Adrenal gland (tissue), 12 donors: Measurements from ENCODE around the gene NRAP. TPM values are rescaled to one million over a fixed set of nuclear protein-coding genes. Genes with fewer than 3 reads are reported as not detected.

Source experiments
- DNase-seq, 7 donors: peaks; one replicate each; pipeline ENCODE4 v3.0.0-alpha.2; 2019 to 2020
- H3K27ac ChIP-seq, 5 donors: fragments of 200-600 bp; sonication (generic) in 4 of 5; 1 replicate in 3 of 5; 2 replicates in 2 of 5; pipeline versions ENCODE4 v1.5.1 to v1.8.0; 2016 to 2020; ENCODE audit warnings: mild to moderate bottlenecking in 1 of 5
- H3K27me3 ChIP-seq: fragments of 200-600 bp; 2 replicates; pipeline ENCODE4 v1.8.0; 2021
- H3K36me3 ChIP-seq, 2 donors: fragments of 200-600 bp; replicated peaks in 1 of 2; 1 replicate in 1 of 2; 2 replicates in 1 of 2; pipeline versions ENCODE4 v1.5.1 to v1.8.0; 2018 to 2022
- H3K4me1 ChIP-seq, 2 donors: fragments of 200-600 bp; replicated peaks in 1 of 2; 1 replicate in 1 of 2; 2 replicates in 1 of 2; pipeline versions ENCODE4 v1.5.1 to v1.8.0; 2018 to 2021
- H3K4me3 ChIP-seq, 4 donors: fragments of 200-600 bp; sonication (generic) in 3 of 4; one replicate each; pipeline ENCODE4 v1.5.1; 2016 to 2018
- H3K9me3 ChIP-seq, 3 donors: fragments of 200-600 bp; sonication (generic) in 1 of 3; replicated peaks in 1 of 3; 1 replicate in 2 of 3; 2 replicates in 1 of 3; pipeline versions ENCODE4 v1.5.1 to v1.8.0; 2016 to 2021
- POLR2A ChIP-seq, 2 donors: fragments of 450-650 bp; IDR thresholded peaks; one replicate each; pipeline ENCODE4 v1.6.1; 2017; ENCODE audit warnings: antibody characterized with exemption in 2 of 2, mild to moderate bottlenecking in 2 of 2, moderate library complexity in 1 of 2
- WGBS, 4 donors: extraction: QIAGEN DNeasy Blood & Tissue Kit in 2 of 4; methylation state at CpG; one replicate each; pipeline versions ENCODE4 v1.1.5 to v1.1.7; 2013 to 2017; 5-methylcytosine and 5-hydroxymethylcytosine counted together
- intact Hi-C, 2 donors: fragments of 100-400 bp; cut with DNase I; formaldehyde crosslinking; loops; one replicate each; pipeline versions ENCODE4 v1.14.1 to v1.15.0; 2022 to 2023
- polyA plus RNA-seq, 3 donors: library from polyadenylated mRNA; stranded (reverse); fragments of 200-250 nt in 2 of 3; fragments of 350-450 nt in 1 of 3; fragmentation: Illumina TruSeq in 1 of 3; extraction: RNeasy Lipid Tissue Mini Kit (QIAGEN cat#74804) in 1 of 3; gene quantifications; one replicate each; pipeline ENCODE4 v1.2.3, GENCODE V29; 2013 to 2014
- total RNA-seq, 9 donors: library from RNA; depleted of rRNA in 4 of 9; stranded (reverse); fragments of >200 nt in 4 of 9; fragments of 120-200 nt in 1 of 9; fragmentation: NEBNext Ultra II Directional in 1 of 9; extraction: Animal tissue kit (Norgen Biotek cat#: 25700) in 1 of 9; gene quantifications; one replicate each; pipeline versions ENCODE4 v1.1.0 to v1.2.4, GENCODE V29; 2013 to 2023
- TF ChIP-seq, protein P1 (sequence below), 6 experiments: fragments of 450-650 bp in 4 of 6; fragments of 200-600 bp in 2 of 6; sonication (generic) in 1 of 6; IDR thresholded peaks; 1 replicate in 5 of 6; 2 replicates in 1 of 6; pipeline versions ENCODE4 v1.5.1 to v1.8.0; 2016 to 2021; ENCODE audit warnings: antibody characterized with exemption in 6 of 6, mild to moderate bottlenecking in 2 of 6, moderate library complexity in 1 of 6
- donor health status: healthy with polysubstance abuse.
- donor health status: Bipolar disorder and iron deficiency.
- donor health status: DM: yes; HTN: yes; CAD: no.
- donor health status: DM: no; HTN: no; CAD: no.
- donor health status: DM: no; HTN: no; CAD: no.
- donor health status: DM: yes; HTN: yes; CAD: no.

The NRAP gene
- total and polyA plus RNA-seq, 12 donors: 0.03 to 2.0 (median 0.09) TPM; not detected in 8

DNA sequence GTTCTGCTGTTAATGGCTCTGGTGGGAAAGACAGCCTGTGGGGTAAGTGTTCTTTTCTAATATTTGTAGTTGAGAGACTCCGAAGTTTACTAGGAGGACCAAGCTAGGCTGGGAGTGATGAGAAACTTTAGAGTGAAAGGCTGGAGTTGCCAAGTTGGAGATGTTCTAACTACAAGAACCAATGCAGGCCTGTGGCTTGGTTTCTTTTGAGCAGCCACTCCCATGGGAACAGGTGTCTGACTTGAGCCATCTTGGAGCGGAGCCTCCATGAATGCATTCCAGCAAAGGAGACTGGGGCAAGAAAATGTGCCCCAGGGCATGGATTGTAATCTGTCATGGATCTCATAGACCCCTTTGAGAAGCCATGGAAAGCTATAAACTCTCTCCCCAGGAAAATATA is 110.7 kb downstream of the NRAP start:
- intact Hi-C loops: no loop called here
- Histone ChIP-seq H3K36me3 (no peaks in the 10 kb centered on the region), H3K27me3 (peaks cover 11% of the 10 kb centered on the region), H3K27ac (no peak overlapping the region), H3K4me3 (no peak overlapping the region), H3K4me1 (peaks cover 0 to 16% of the 10 kb centered on the region in 2 donors), H3K9me3 (no peaks in the 10 kb centered on the region)
- no peak for DNase-seq
- no peak for TF ChIP-seq POLR2A (IDR thresholded peaks at IDR 0.05)
- TF ChIP-seq, protein P1, sequence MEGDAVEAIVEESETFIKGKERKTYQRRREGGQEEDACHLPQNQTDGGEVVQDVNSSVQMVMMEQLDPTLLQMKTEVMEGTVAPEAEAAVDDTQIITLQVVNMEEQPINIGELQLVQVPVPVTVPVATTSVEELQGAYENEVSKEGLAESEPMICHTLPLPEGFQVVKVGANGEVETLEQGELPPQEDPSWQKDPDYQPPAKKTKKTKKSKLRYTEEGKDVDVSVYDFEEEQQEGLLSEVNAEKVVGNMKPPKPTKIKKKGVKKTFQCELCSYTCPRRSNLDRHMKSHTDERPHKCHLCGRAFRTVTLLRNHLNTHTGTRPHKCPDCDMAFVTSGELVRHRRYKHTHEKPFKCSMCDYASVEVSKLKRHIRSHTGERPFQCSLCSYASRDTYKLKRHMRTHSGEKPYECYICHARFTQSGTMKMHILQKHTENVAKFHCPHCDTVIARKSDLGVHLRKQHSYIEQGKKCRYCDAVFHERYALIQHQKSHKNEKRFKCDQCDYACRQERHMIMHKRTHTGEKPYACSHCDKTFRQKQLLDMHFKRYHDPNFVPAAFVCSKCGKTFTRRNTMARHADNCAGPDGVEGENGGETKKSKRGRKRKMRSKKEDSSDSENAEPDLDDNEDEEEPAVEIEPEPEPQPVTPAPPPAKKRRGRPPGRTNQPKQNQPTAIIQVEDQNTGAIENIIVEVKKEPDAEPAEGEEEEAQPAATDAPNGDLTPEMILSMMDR (IDR thresholded peaks at IDR 0.05): no peak
- WGBS, 4 donors: 87 to 91% (median 90%) methylated on average over 2 of the region's 2 CpGs

DNA sequence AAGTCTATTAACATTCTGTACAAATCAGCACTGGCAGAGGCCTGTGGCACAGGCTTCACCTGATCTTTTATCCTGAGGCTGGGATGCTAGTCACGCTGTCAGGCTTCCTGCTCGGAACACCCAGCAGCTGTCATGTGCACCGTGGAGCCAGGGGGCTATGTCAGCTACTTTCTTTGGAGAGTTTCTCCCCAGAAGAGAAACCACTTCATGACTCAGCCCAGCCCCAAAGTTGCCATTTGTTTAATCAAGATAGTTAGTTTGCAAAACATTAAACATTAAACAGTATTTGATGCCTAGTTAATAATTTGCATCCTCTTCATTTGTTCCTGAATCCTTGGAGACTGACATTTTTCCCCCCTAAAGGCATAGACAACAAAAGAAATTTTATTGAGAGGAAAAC is 111.1 kb downstream of the NRAP start, which contains the start of gene HABP2:
TSS of gene HABP2 (plus strand) at position 353 of the 400 bp plus-strand sequence. CDS start 69 bp downstream, outside the sequence.
- Histone ChIP-seq H3K9me3 (no peaks in the 10 kb centered on the region), H3K27me3 (peaks cover 11% of the 10 kb centered on the region), H3K36me3 (no peaks in the 10 kb centered on the region), H3K27ac (no peak within 1 kb of the TSS), H3K4me1 (peaks cover 0 to 13% of the 10 kb centered on the region in 2 donors), H3K4me3 (no peak within 1 kb of the TSS)
- TF ChIP-seq, protein P1 (IDR thresholded peaks at IDR 0.05): no peak
- TF ChIP-seq POLR2A (IDR thresholded peaks at IDR 0.05): no peak
- intact Hi-C loops: no loop called here
- no peak for DNase-seq
- WGBS, 4 donors: 78 to 87% (median 79%) methylated on average over 3 of the region's 3 CpGs

DNA sequence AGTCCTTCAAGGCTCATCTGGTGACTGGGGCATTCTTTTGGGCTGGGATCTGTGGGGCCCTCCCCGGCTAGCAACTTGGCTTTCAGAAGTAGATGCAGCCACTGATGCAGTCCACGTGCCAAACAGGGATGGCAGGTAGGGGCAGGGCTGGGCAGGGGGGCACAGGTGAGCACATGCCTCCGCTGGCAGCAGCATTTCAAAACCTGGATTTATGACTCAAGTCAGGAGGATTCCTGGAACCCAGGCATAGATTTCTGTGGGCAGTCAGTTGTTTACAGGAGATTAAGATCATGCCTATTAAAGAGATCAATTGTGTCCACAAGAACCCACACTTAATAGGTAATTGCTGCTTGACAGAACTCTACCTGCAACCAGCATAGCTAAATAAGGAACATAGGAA is 111.8 kb downstream of the NRAP start:
- Histone ChIP-seq H3K27ac (no peak overlapping the region), H3K4me3 (no peak overlapping the region), H3K4me1 (peaks cover 0 to 6% of the 10 kb centered on the region in 2 donors), H3K36me3 (no peaks in the 10 kb centered on the region), H3K27me3 (peaks cover 9% of the 10 kb centered on the region), H3K9me3 (no peaks in the 10 kb centered on the region)
- WGBS, 4 donors: 83 to 93% (median 93%) methylated on average over 2 to 3 of the region's 3 CpGs
- intact Hi-C loops: no loop called here
- DNase-seq: no peak
- TF ChIP-seq, protein P1 (IDR thresholded peaks at IDR 0.05): no peak
- TF ChIP-seq POLR2A (IDR thresholded peaks at IDR 0.05): no peak

DNA sequence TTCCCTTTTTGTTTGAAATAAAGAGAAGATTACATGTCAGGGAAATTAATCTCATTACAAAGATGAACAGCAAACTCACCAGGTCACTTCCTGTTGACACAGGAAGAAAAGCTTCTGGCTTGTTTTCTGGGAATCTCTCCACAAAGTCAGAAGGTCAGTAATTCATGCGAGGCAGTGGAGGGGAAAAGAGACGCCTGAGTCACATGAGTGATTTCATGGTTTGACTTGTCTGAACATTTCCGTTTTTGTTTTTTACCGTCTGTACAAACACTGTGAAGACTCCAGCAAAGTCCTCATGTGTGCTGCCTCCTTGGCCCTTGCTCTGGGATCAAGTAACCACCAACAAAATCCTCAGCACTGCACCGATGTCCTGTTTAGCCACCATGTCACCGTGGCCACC is 113.5 kb downstream of the NRAP start:
- intact Hi-C loops: no loop called here
- Histone ChIP-seq H3K27me3 (peaks cover 5% of the 10 kb centered on the region), H3K9me3 (no peaks in the 10 kb centered on the region), H3K4me1 (peaks cover 0 to 4% of the 10 kb centered on the region in 2 donors), H3K36me3 (no peaks in the 10 kb centered on the region), H3K4me3 (no peak overlapping the region), H3K27ac (peak overlapping the region in 3 of 5 donors; percentile 40 to 82 (median 63))
- WGBS, 4 donors: 40 to 43% (median 42%) methylated on average over 6 of the region's 6 CpGs
- TF ChIP-seq, protein P1 (IDR thresholded peaks at IDR 0.05): no peak
- TF ChIP-seq POLR2A (IDR thresholded peaks at IDR 0.05): no peak
- DNase-seq: peak in 2 of 7 donors; percentile 12 to 28
